Osteoblast (primary cell): ENCODE measurements around the gene SLC1A2. TPM values are rescaled to one million over a fixed set of nuclear protein-coding genes. Genes with fewer than 3 reads are reported as not detected.

Experiments
- DNase-seq: peaks from one replicate; pipeline ENCODE4 v3.0.0; 2011; ENCODE audit warnings: low spot score, mixed read lengths; ENCODE audit not compliant: insufficient read length; ENCODE audit errors: missing footprints
- H2AFZ ChIP-seq: 2 replicates; pipeline ENCODE4 v1.6.0; 2011; ENCODE audit warnings: mild to moderate bottlenecking, low read length
- H3K27ac ChIP-seq: 2 replicates; pipeline ENCODE4 v1.5.1; 2011; ENCODE audit warnings: mild to moderate bottlenecking, low read depth, low read length, moderate library complexity
- H3K27me3 ChIP-seq: 2 replicates; pipeline ENCODE4 v1.6.0; 2012; ENCODE audit warnings: mild to moderate bottlenecking, control low read depth, inconsistent platforms, low read length, moderate library complexity; ENCODE audit not compliant: insufficient read depth
- H3K36me3 ChIP-seq: 2 replicates; pipeline ENCODE4 v1.5.1; 2011; ENCODE audit warnings: mild to moderate bottlenecking, low read length, control low read depth, moderate library complexity; ENCODE audit not compliant: insufficient read depth
- H3K4me1 ChIP-seq: 2 replicates; pipeline ENCODE4 v1.5.1; 2011; ENCODE audit warnings: mild to moderate bottlenecking, low read length, control low read depth, moderate library complexity; ENCODE audit not compliant: insufficient read depth
- H3K4me2 ChIP-seq: 2 replicates; pipeline ENCODE4 v1.6.0; 2011; ENCODE audit warnings: mild to moderate bottlenecking, low read length; ENCODE audit not compliant: insufficient read depth
- H3K4me3 ChIP-seq: fragments of 200-600 bp; sonication (generic); 3 replicates; pipeline ENCODE4 v1.5.1; 2012; ENCODE audit warnings: mild to moderate bottlenecking, low read length, inconsistent platforms; ENCODE audit not compliant: insufficient read depth
- H3K79me2 ChIP-seq: 2 replicates; pipeline ENCODE4 v1.6.0; 2012; ENCODE audit warnings: mild to moderate bottlenecking, low read length, control low read depth, inconsistent platforms; ENCODE audit not compliant: insufficient read depth
- H3K9me3 ChIP-seq: 2 replicates; pipeline ENCODE4 v1.5.1; 2011; ENCODE audit warnings: low read depth, low read length, control low read depth
- H4K20me1 ChIP-seq: 2 replicates; pipeline ENCODE4 v1.6.0; 2012; ENCODE audit warnings: mild to moderate bottlenecking, low read length, control low read depth; ENCODE audit not compliant: insufficient read depth
- total RNA-seq: library from RNA; depleted of rRNA; stranded (reverse); fragments of >200 nt; gene quantifications from 2 replicates; pipeline ENCODE4 v1.2.3, GENCODE V29; 2012
- TF ChIP-seq, protein P1 (sequence below): IDR thresholded peaks from 2 replicates; pipeline ENCODE4 v1.5.1; 2011; ENCODE audit warnings: mild to moderate bottlenecking, low read depth, low read length, moderate library complexity; ENCODE audit errors: extremely low read depth

Gene SLC1A2
- total RNA-seq, 1 donor = 0.72 TPM

DNA sequence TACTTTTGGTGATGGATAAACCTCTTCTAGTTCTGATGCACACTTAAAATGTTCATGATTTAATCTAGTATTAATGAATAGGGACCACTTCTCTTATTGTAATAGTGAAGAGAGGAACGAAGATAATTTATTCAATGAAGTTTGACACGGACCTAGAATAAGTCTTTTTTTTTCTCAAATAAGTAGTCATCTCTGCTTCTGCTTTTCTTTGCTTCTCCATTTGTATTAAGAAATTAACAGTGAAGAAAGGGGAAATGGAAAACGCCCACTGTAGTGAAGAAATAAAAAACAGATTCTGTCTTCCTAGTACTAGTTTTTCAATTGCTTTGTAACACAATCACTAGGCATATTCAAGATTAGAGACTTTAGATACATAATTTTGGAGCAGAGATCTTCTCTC is 207.4 kb downstream of the SLC1A2 start:
- Histone ChIP-seq H2AFZ (no peak overlapping the region), H3K4me3 (no peak overlapping the region), H3K36me3 (peaks cover 63% of the 10 kb centered on the region), H4K20me1 (no peaks in the 10 kb centered on the region), H3K9me3 (peaks cover 3% of the 10 kb centered on the region), H3K4me1 (peaks cover 43% of the 10 kb centered on the region), H3K27ac (peak overlapping the region; percentile 89), H3K79me2 (peaks cover 44% of the 10 kb centered on the region), H3K4me2 (no peak overlapping the region), H3K27me3 (no peaks in the 10 kb centered on the region)
- TF ChIP-seq, protein P1, sequence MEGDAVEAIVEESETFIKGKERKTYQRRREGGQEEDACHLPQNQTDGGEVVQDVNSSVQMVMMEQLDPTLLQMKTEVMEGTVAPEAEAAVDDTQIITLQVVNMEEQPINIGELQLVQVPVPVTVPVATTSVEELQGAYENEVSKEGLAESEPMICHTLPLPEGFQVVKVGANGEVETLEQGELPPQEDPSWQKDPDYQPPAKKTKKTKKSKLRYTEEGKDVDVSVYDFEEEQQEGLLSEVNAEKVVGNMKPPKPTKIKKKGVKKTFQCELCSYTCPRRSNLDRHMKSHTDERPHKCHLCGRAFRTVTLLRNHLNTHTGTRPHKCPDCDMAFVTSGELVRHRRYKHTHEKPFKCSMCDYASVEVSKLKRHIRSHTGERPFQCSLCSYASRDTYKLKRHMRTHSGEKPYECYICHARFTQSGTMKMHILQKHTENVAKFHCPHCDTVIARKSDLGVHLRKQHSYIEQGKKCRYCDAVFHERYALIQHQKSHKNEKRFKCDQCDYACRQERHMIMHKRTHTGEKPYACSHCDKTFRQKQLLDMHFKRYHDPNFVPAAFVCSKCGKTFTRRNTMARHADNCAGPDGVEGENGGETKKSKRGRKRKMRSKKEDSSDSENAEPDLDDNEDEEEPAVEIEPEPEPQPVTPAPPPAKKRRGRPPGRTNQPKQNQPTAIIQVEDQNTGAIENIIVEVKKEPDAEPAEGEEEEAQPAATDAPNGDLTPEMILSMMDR = no peak
- no peak for DNase-seq

- peaks cover 47% of the 10 kb centered on the region for H3K79me2 ChIP-seq
- no peaks in the 10 kb centered on the region for H3K27me3 ChIP-seq
- peaks cover 63% of the 10 kb centered on the region for H3K36me3 ChIP-seq
- H3K4me1 ChIP-seq = peaks cover 35% of the 10 kb centered on the region
- no peak for DNase-seq
- no peak overlapping the region for H3K4me2 ChIP-seq
- no peak overlapping the region for H3K4me3 ChIP-seq
- H4K20me1 ChIP-seq = no peaks in the 10 kb centered on the region
- H3K27ac ChIP-seq = peak overlapping the region; percentile 89
- peaks cover 3% of the 10 kb centered on the region for H3K9me3 ChIP-seq
- TF ChIP-seq, protein P1 = no peak
- H2AFZ ChIP-seq = no peak overlapping the region
Observed at GRCh38 chr11:35210876-35211546, 208.3 kb downstream of the SLC1A2 start.

GRCh38 chr11:35208795-35209194 is 210.6 kb downstream of the SLC1A2 start:
- H3K27ac ChIP-seq = no peak overlapping the region
- no peak overlapping the region for H3K4me2 ChIP-seq
- peaks cover 65% of the 10 kb centered on the region for H3K79me2 ChIP-seq
- no peaks in the 10 kb centered on the region for H3K27me3 ChIP-seq
- TF ChIP-seq, protein P1 = no peak
- peaks cover 3% of the 10 kb centered on the region for H3K9me3 ChIP-seq
- no peak for DNase-seq
- H3K4me3 ChIP-seq = no peak overlapping the region
- no peaks in the 10 kb centered on the region for H4K20me1 ChIP-seq
- peaks cover 15% of the 10 kb centered on the region for H3K4me1 ChIP-seq
- H3K36me3 ChIP-seq = peaks cover 74% of the 10 kb centered on the region
- no peak overlapping the region for H2AFZ ChIP-seq

DNA sequence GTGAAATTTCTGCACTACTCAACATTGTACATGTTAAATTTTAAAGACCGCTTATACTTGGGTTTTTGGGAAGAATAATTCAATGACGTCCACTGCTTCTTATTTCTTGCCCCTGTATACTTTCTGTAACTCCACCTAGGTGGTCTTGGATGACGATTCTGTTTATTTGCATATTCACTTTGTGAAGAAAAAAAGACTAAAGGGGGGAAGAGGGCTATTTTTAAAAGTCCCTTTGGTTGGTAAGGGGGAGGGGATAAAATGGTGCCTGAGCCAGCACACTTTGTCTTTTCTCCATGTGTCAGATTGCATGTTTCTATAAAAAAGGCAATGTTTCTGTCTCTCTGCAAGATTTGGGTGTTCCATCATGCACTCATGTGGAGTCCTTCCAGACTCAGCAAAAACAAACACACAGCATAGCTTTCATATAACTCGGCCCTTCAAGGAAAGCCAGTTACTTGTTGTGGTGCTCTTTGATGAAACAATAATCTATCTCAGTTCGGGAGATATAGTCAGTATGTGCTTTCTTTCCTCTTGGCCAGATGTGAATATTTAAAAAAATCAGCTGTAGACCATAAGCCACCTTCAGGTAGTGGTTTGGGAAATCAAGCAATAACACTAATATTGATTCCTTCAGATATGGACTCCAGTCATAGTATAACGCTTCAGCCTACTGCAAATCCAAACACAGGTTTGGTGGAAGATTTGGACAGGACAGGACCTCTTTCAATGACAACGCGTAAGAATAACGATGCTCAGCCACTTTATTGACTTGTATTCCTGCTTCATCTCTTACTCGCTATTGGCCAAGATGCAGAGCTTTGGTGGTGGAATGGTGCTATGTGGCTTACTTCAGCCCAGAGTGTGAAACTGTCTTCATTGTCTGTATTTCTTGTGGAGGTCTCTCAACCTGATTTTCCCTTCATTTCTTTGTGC is 211.6 kb downstream of the SLC1A2 start:
- no peaks in the 10 kb centered on the region for H4K20me1 ChIP-seq
- H3K36me3 ChIP-seq = peaks cover 78% of the 10 kb centered on the region
- peaks cover 6% of the 10 kb centered on the region for H3K4me1 ChIP-seq
- H3K4me3 ChIP-seq = no peak overlapping the region
- TF ChIP-seq, protein P1 = no peak
- H3K27ac ChIP-seq = no peak overlapping the region
- DNase-seq = no peak
- H3K27me3 ChIP-seq = no peaks in the 10 kb centered on the region
- no peak overlapping the region for H3K4me2 ChIP-seq
- peaks cover 67% of the 10 kb centered on the region for H3K79me2 ChIP-seq
- H3K9me3 ChIP-seq = peaks cover 3% of the 10 kb centered on the region
- H2AFZ ChIP-seq = no peak overlapping the region
